Panc1 (cell line): ENCODE data around the gene DNM1L. TPM values are rescaled to one million over a fixed set of nuclear protein-coding genes. Genes with fewer than 3 reads are reported as not detected.

Source experiments
- ATAC-seq: fragments of 200-7000 bp; cut with Tn5 transposase; 2 replicates; pipeline ENCODE4 v1.9.1; 2020; ENCODE audit warnings: mild to moderate bottlenecking, moderate library complexity
- BruUV-seq: library from RNA; stranded (reverse); fragments of 400-500 nt; replicated peaks from 2 replicates; lab custom pipeline; 2021; lab: Mats Ljungman, UMichigan
- CTCF ChIA-PET: fragments of 300-600 bp; sonication (Branson Sonifier 250); formaldehyde crosslinking; loops from one replicate; lab custom pipeline; 2022; ENCODE audit warnings: antibody characterized with exemption; lab: Charles Lee
- POLR2A ChIA-PET: fragments of 300-600 bp; sonication (Branson Sonifier 250); formaldehyde crosslinking; loops from one replicate; lab custom pipeline; 2022; ENCODE audit warnings: antibody characterized with exemption; lab: Charles Lee
- DNase-seq: peaks from one replicate; pipeline ENCODE4 v3.0.0-alpha.2; 2010; ENCODE audit warnings: low read depth, low spot score
- H3K27ac ChIP-seq: 2 replicates; pipeline ENCODE4 v1.5.1; 2011; ENCODE audit warnings: mild to moderate bottlenecking, low read length, inconsistent platforms
- H3K27me3 ChIP-seq: fragments of 200-500 bp; sonication (Bioruptor generic); 2 replicates; pipeline ENCODE4 v1.6.0; 2014; ENCODE audit warnings: low read length, inconsistent platforms; ENCODE audit not compliant: control insufficient read depth, insufficient read depth
- H3K36me3 ChIP-seq: fragments of 200-500 bp; sonication (Bioruptor generic); 2 replicates; pipeline ENCODE4 v1.5.1; 2014; ENCODE audit warnings: inconsistent platforms, mild to moderate bottlenecking, low read length, moderate library complexity; ENCODE audit not compliant: control insufficient read depth, insufficient read depth
- H3K4me1 ChIP-seq: 2 replicates; pipeline ENCODE4 v1.5.1; 2011; ENCODE audit warnings: inconsistent platforms, mild to moderate bottlenecking, low read length, moderate library complexity; ENCODE audit not compliant: control insufficient read depth, insufficient read depth
- H3K4me3 ChIP-seq, 2 experiments: 2 replicates each; pipeline ENCODE4 v1.5.1; 2011 to 2012; ENCODE audit warnings: low read depth in 2 of 2, low read length in 2 of 2, mild to moderate bottlenecking in 2 of 2, inconsistent platforms in 1 of 2, moderate library complexity in 1 of 2
- H3K9me3 ChIP-seq: fragments of 200-500 bp; sonication (Bioruptor generic); 2 replicates; pipeline ENCODE4 v1.5.1; 2014; ENCODE audit warnings: low read depth, mild to moderate bottlenecking, inconsistent platforms, low read length, moderate library complexity; ENCODE audit not compliant: control insufficient read depth, insufficient read depth
- POLR2AphosphoS5 ChIP-seq: IDR thresholded peaks from 2 replicates; pipeline ENCODE4 v1.6.1; 2012; ENCODE audit warnings: mild to moderate bottlenecking, low read depth, low read length, moderate library complexity
- SIN3A ChIP-seq: IDR thresholded peaks from 2 replicates; pipeline ENCODE4 v1.6.1; 2012; ENCODE audit warnings: low read depth, mild to moderate bottlenecking, low read length, moderate library complexity, borderline replicate concordance; ENCODE audit not compliant: insufficient read depth
- TCF7L2 ChIP-seq: IDR thresholded peaks from 2 replicates; pipeline ENCODE4 v1.6.1; 2011; ENCODE audit warnings: mild to moderate bottlenecking, low read depth, low read length, inconsistent platforms
- in situ Hi-C: cut with HindIII; loops from 2 replicates; pipeline ENCODE4 v1.10.0; 2016; ENCODE audit warnings: low sequenced_read_pairs, low pct_unique_long_range_greater_than_20kb
- intact Hi-C: fragments of 100-400 bp; cut with micrococcal nuclease; formaldehyde crosslinking; loops from one replicate; pipeline ENCODE4 v1.10.0; 2022; ENCODE audit not compliant: unreplicated experiment
- total RNA-seq: library from RNA; stranded (reverse); gene quantifications from one replicate; pipeline ENCODE4 v1.2.1, GENCODE V29; 2021; ENCODE audit not compliant: unreplicated experiment
- TF ChIP-seq, protein P1 (sequence below), 2 experiments: IDR thresholded peaks; 2 replicates each; pipeline ENCODE4 v1.6.1; 2011 to 2012; ENCODE audit warnings: low read depth in 2 of 2, control low read depth in 1 of 2, low read length in 1 of 2, mild to moderate bottlenecking in 1 of 2, moderate library complexity in 1 of 2; ENCODE audit not compliant: insufficient read depth in 1 of 2
- TF ChIP-seq, protein P2 (sequence below): fragments of 450-650 bp; IDR thresholded peaks from 2 replicates; pipeline ENCODE4 v1.5.1; 2017; ENCODE audit warnings: mild to moderate bottlenecking

DNM1L gene
- total RNA-seq, 1 experiment from 2014 or later, result 91.8 TPM

DNA sequence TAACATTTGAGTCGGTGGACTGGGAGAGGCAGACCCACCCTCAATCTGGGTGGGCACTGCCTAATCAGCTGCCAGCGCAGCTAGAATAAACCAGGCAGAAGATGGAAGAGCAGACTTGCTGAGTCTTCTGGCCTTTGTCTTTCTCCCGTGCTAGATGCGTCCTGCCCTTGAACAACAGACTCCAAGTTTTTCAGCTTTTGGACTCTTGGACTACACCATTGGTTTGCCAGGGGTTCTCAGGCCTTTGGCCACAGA, 27.2 kb upstream of the DNM1L start:
- ChIA-PET CTCF (no interaction called here), POLR2A (no interaction called here)
- Histone ChIP-seq H3K4me1 (no peaks in the 10 kb centered on the region), H3K27me3 (no peaks in the 10 kb centered on the region), H3K27ac (no peak overlapping the region), H3K36me3 (no peaks in the 10 kb centered on the region), H3K4me3 (no peak overlapping the region), H3K9me3 (no peaks in the 10 kb centered on the region)
- intact Hi-C loops, result no loop called here
- BruUV-seq, result no TSS peak
- DNase-seq (no peak), ATAC-seq (no peak)
- in situ Hi-C loops, result no loop called here
- TF ChIP-seq TCF7L2 (no peak), SIN3A (no peak), POLR2AphosphoS5 (no peak)
- TF ChIP-seq, protein P1, sequence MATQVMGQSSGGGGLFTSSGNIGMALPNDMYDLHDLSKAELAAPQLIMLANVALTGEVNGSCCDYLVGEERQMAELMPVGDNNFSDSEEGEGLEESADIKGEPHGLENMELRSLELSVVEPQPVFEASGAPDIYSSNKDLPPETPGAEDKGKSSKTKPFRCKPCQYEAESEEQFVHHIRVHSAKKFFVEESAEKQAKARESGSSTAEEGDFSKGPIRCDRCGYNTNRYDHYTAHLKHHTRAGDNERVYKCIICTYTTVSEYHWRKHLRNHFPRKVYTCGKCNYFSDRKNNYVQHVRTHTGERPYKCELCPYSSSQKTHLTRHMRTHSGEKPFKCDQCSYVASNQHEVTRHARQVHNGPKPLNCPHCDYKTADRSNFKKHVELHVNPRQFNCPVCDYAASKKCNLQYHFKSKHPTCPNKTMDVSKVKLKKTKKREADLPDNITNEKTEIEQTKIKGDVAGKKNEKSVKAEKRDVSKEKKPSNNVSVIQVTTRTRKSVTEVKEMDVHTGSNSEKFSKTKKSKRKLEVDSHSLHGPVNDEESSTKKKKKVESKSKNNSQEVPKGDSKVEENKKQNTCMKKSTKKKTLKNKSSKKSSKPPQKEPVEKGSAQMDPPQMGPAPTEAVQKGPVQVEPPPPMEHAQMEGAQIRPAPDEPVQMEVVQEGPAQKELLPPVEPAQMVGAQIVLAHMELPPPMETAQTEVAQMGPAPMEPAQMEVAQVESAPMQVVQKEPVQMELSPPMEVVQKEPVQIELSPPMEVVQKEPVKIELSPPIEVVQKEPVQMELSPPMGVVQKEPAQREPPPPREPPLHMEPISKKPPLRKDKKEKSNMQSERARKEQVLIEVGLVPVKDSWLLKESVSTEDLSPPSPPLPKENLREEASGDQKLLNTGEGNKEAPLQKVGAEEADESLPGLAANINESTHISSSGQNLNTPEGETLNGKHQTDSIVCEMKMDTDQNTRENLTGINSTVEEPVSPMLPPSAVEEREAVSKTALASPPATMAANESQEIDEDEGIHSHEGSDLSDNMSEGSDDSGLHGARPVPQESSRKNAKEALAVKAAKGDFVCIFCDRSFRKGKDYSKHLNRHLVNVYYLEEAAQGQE (IDR thresholded peaks at IDR 0.05; ENCODE audit: insufficient read depth in 1 of 2, low read depth in 2 of 2, low read length in 1 of 2), result no peak
- TF ChIP-seq, protein P2, sequence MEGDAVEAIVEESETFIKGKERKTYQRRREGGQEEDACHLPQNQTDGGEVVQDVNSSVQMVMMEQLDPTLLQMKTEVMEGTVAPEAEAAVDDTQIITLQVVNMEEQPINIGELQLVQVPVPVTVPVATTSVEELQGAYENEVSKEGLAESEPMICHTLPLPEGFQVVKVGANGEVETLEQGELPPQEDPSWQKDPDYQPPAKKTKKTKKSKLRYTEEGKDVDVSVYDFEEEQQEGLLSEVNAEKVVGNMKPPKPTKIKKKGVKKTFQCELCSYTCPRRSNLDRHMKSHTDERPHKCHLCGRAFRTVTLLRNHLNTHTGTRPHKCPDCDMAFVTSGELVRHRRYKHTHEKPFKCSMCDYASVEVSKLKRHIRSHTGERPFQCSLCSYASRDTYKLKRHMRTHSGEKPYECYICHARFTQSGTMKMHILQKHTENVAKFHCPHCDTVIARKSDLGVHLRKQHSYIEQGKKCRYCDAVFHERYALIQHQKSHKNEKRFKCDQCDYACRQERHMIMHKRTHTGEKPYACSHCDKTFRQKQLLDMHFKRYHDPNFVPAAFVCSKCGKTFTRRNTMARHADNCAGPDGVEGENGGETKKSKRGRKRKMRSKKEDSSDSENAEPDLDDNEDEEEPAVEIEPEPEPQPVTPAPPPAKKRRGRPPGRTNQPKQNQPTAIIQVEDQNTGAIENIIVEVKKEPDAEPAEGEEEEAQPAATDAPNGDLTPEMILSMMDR, result no peak

DNA sequence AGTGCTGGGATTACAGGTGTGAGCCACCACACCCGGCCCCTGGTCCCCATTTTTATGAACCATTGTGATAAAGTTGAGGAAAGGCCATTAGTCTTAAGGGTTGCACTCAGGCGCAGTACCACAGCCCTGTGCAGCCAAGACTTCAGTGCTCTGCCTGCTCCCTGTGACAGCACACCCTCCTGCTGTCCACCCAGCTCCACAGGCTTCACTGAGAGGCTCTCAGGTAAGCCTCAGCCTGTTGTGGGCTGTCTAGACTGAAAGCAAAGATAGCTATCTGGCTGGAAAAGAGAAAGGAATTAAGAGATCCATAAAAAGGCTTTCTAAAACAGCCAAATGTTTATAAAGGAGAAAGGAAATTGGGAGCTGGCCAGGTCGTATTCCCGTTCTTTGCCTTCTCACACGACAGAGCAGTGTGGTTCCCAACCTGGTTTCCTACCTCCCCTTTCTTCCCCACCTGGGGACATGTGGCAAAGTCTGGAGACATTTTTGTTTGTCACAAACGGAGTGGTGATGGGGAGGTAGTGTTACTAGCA, 19.1 kb upstream of the DNM1L start:
- H3K4me1 ChIP-seq, result no peaks in the 10 kb centered on the region
- ATAC-seq, result peak; percentile 44; the same call in 1 of the 2 replicates
- H3K9me3 ChIP-seq, result no peaks in the 10 kb centered on the region
- no peaks in the 10 kb centered on the region for H3K27me3 ChIP-seq
- DNase-seq, result no peak
- ChIA-PET POLR2A (no interaction called here), CTCF (interaction anchor here (1.2 kb wide), 1 partner anchor 1007 kb away, joined by 12 read pairs; no protein-coding TSS in a partner anchor)
- no peak overlapping the region for H3K27ac ChIP-seq
- BruUV-seq, result no TSS peak
- intact Hi-C loops (no loop called here), in situ Hi-C loops (no loop called here)
- no peaks in the 10 kb centered on the region for H3K36me3 ChIP-seq
- TF ChIP-seq POLR2AphosphoS5, result no peak
- TF ChIP-seq, protein P2, result no peak
- TF ChIP-seq TCF7L2, result no peak
- no peak for TF ChIP-seq SIN3A
- TF ChIP-seq, protein P1 (IDR thresholded peaks at IDR 0.05; ENCODE audit: insufficient read depth in 1 of 2, low read depth in 2 of 2, low read length in 1 of 2), result no peak
- no peak overlapping the region for H3K4me3 ChIP-seq
